Gastrocnemius medialis (tissue), 4 donors: Measurements from ENCODE around the gene MCM8.

Experiments
- POLR2A ChIP-seq, 2 donors: fragments of 450-650 bp; IDR thresholded peaks; one replicate each; pipeline ENCODE4 v1.6.1; 2017; ENCODE audit warnings: antibody characterized with exemption in 2 of 2, mild to moderate bottlenecking in 2 of 2, moderate library complexity in 2 of 2
- TF ChIP-seq, protein P1 (sequence below), 5 experiments: fragments of 450-650 bp in 3 of 5; fragments of 200-600 bp in 2 of 5; sonication (generic) in 2 of 5; IDR thresholded peaks in 4 of 5; conservative IDR thresholded peaks in 1 of 5; 1 replicate in 4 of 5; 2 replicates in 1 of 5; pipeline ENCODE4 v1.5.1; 2016 to 2019; ENCODE audit warnings: antibody characterized with exemption in 5 of 5, mild to moderate bottlenecking in 3 of 5, moderate library complexity in 3 of 5

DNA sequence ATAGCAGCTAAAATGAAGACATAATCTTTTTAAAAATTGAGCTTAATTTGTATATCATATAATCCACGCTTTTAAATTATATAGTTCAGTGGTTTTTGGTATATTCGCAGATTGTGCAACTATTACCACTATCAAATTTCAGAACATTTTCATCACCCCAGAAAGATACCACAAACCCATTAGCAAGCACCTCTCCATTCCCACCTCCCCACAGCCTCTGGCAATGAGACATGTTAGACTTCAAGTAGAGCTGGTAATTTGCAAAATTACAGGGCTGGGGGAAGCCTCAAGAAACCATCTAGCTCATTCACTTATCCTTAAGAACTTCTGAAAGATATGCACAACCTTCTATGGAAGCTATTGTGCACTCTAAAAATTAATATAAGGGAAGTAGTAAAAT lies 37.3 kb upstream of the MCM8 start:
- no peak for TF ChIP-seq POLR2A (IDR thresholded peaks at IDR 0.05)
- TF ChIP-seq, protein P1, sequence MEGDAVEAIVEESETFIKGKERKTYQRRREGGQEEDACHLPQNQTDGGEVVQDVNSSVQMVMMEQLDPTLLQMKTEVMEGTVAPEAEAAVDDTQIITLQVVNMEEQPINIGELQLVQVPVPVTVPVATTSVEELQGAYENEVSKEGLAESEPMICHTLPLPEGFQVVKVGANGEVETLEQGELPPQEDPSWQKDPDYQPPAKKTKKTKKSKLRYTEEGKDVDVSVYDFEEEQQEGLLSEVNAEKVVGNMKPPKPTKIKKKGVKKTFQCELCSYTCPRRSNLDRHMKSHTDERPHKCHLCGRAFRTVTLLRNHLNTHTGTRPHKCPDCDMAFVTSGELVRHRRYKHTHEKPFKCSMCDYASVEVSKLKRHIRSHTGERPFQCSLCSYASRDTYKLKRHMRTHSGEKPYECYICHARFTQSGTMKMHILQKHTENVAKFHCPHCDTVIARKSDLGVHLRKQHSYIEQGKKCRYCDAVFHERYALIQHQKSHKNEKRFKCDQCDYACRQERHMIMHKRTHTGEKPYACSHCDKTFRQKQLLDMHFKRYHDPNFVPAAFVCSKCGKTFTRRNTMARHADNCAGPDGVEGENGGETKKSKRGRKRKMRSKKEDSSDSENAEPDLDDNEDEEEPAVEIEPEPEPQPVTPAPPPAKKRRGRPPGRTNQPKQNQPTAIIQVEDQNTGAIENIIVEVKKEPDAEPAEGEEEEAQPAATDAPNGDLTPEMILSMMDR (IDR thresholded peaks at IDR 0.05 in 4 of 5, conservative IDR thresholded peaks at IDR 0.05 in 1 of 5): no peak
